Neutrophil (primary cell): Measurements from ENCODE around the gene STK10.

Experiments
- H3K27ac ChIP-seq: fragments of 200-600 bp; sonication (generic); 2 replicates; pipeline ENCODE4 v1.5.1; 2016; ENCODE audit warnings: mild to moderate bottlenecking, moderate library complexity
- H3K27me3 ChIP-seq: fragments of 200-600 bp; sonication (generic); 2 replicates; pipeline ENCODE4 v1.6.0; 2016; ENCODE audit warnings: mild to moderate bottlenecking
- H3K36me3 ChIP-seq: fragments of 200-600 bp; sonication (generic); 2 replicates; pipeline ENCODE4 v1.5.1; 2017
- H3K4me1 ChIP-seq, 2 experiments: fragments of 200-600 bp in 1 of 2; sonication (generic) in 1 of 2; 1 replicate in 1 of 2; 2 replicates in 1 of 2; pipeline versions ENCODE4 v1.5.1 to v1.6.1; 2013 to 2016; ENCODE audit warnings: low read depth in 1 of 2, low read length in 1 of 2, mild to moderate bottlenecking in 1 of 2, moderate library complexity in 1 of 2; ENCODE audit not compliant: control insufficient read depth in 1 of 2, insufficient read depth in 1 of 2
- H3K4me3 ChIP-seq, 2 experiments: fragments of 200-600 bp in 1 of 2; sonication (generic) in 1 of 2; 1 replicate in 1 of 2; 2 replicates in 1 of 2; pipeline ENCODE4 v1.5.1; 2013 to 2016; ENCODE audit warnings: low read depth in 1 of 2, low read length in 1 of 2, mild to moderate bottlenecking in 1 of 2, moderate library complexity in 1 of 2
- H3K9me3 ChIP-seq: fragments of 200-600 bp; sonication (generic); 2 replicates; pipeline ENCODE4 v1.5.1; 2016
- TF ChIP-seq, protein P1 (sequence below): fragments of 200-600 bp; sonication (generic); IDR thresholded peaks from 2 replicates; pipeline ENCODE4 v1.5.1; 2016; ENCODE audit warnings: antibody characterized with exemption

Gene STK10

GRCh38 chr5:172147857-172148256 lies 40.2 kb downstream of the STK10 start:
- no peak overlapping the region for H3K4me3 ChIP-seq
- TF ChIP-seq, protein P1, sequence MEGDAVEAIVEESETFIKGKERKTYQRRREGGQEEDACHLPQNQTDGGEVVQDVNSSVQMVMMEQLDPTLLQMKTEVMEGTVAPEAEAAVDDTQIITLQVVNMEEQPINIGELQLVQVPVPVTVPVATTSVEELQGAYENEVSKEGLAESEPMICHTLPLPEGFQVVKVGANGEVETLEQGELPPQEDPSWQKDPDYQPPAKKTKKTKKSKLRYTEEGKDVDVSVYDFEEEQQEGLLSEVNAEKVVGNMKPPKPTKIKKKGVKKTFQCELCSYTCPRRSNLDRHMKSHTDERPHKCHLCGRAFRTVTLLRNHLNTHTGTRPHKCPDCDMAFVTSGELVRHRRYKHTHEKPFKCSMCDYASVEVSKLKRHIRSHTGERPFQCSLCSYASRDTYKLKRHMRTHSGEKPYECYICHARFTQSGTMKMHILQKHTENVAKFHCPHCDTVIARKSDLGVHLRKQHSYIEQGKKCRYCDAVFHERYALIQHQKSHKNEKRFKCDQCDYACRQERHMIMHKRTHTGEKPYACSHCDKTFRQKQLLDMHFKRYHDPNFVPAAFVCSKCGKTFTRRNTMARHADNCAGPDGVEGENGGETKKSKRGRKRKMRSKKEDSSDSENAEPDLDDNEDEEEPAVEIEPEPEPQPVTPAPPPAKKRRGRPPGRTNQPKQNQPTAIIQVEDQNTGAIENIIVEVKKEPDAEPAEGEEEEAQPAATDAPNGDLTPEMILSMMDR = no peak
- peak overlapping the region; percentile 96 for H3K27ac ChIP-seq

GRCh38 chr5:172146748-172147092 lies 41.3 kb downstream of the STK10 start:
- H3K27me3 ChIP-seq = no peaks in the 10 kb centered on the region
- no peaks in the 10 kb centered on the region for H3K9me3 ChIP-seq
- H3K36me3 ChIP-seq = peaks cover 58% of the 10 kb centered on the region
- H3K27ac ChIP-seq = peak overlapping the region; percentile 96
- TF ChIP-seq, protein P1 = no peak
- no peak overlapping the region for H3K4me3 ChIP-seq
- H3K4me1 ChIP-seq = peaks cover 54 to 82% of the 10 kb centered on the region in 2 experiments

More at GRCh38 chr5:172147857-172148256, 40.2 kb downstream of the STK10 start:
- H3K36me3 ChIP-seq = peaks cover 60% of the 10 kb centered on the region
- H3K4me1 ChIP-seq = peaks cover 65 to 83% of the 10 kb centered on the region in 2 experiments
- no peaks in the 10 kb centered on the region for H3K9me3 ChIP-seq
- H3K27me3 ChIP-seq = no peaks in the 10 kb centered on the region

GRCh38 chr5:172145870-172146747 lies 41.9 kb downstream of the STK10 start:
- H3K27ac ChIP-seq = peak overlapping the region; percentile 96
- H3K36me3 ChIP-seq = peaks cover 58% of the 10 kb centered on the region
- H3K4me1 ChIP-seq = peaks cover 48 to 77% of the 10 kb centered on the region in 2 experiments
- H3K4me3 ChIP-seq = no peak overlapping the region
- no peaks in the 10 kb centered on the region for H3K27me3 ChIP-seq
- H3K9me3 ChIP-seq = no peaks in the 10 kb centered on the region
- TF ChIP-seq, protein P1 = no peak

GRCh38 chr5:172144931-172145869 lies 42.8 kb downstream of the STK10 start:
- Histone ChIP-seq H3K4me1 (peaks cover 39 to 75% of the 10 kb centered on the region in 2 experiments), H3K27ac (peak overlapping the region; percentile 96), H3K27me3 (no peaks in the 10 kb centered on the region), H3K4me3 (no peak overlapping the region), H3K36me3 (peaks cover 61% of the 10 kb centered on the region), H3K9me3 (no peaks in the 10 kb centered on the region)
- TF ChIP-seq, protein P1 = no peak

DNA sequence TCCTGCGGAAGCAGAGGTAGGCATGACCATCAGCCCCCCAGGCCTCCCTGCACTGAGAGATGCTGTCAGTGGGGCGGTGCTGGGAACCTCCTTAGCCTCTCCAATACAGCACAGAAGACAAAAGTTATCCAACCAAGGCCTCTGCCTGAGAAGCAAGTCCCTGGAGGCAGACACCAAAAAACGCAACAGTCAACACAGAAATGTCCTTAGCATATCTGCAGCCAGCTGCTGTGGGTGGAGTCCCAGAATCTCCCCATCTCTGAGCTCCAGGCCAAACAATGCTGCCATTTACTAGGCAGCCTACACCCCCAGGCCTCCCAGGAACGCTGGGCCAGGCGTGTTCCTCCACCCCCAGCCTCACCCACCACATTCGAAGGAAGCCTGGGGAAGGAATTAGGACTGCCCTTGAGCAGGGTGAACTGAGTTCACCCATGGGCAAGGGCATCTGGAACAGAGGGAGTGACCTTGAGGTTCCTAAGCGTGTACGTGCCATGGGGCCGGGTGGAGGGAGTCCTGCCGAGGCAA lies 43.7 kb downstream of the STK10 start:
- peaks cover 59% of the 10 kb centered on the region for H3K36me3 ChIP-seq
- H3K9me3 ChIP-seq = no peaks in the 10 kb centered on the region
- H3K27ac ChIP-seq = peak overlapping the region; percentile 96
- TF ChIP-seq, protein P1 = no peak
- H3K4me3 ChIP-seq = no peak overlapping the region
- H3K4me1 ChIP-seq = peaks cover 39 to 70% of the 10 kb centered on the region in 2 experiments
- H3K27me3 ChIP-seq = no peaks in the 10 kb centered on the region
